GM23248 (cell line): ENCODE data around the gene ATP6V1B1. TPM values are rescaled to one million over a fixed set of nuclear protein-coding genes. Genes with fewer than 3 reads are reported as not detected.
"Not testable (repeated sequence)": the region's sequence is repeated elsewhere in the genome, so short reads cannot be mapped to it uniquely, and the experiment has no call there.

Experiments
- DNase-seq: peaks from one replicate; pipeline ENCODE4 v3.0.0-alpha.2; 2015
- H2AFZ ChIP-seq: fragments of 200-600 bp; sonication (generic); 2 replicates; pipeline ENCODE4 v1.6.1; 2016; ENCODE audit warnings: antibody characterized with exemption
- H3F3A ChIP-seq: fragments of 200-600 bp; sonication (generic); 2 replicates; pipeline ENCODE4 v1.6.1; 2016; ENCODE audit warnings: mild to moderate bottlenecking, antibody characterized with exemption, mixed run types; ENCODE audit not compliant: insufficient read depth
- H3K27ac ChIP-seq: fragments of 200-600 bp; sonication (generic); 2 replicates; pipeline ENCODE4 v1.5.1; 2016; ENCODE audit warnings: mild to moderate bottlenecking
- H3K27me3 ChIP-seq: fragments of 200-600 bp; sonication (generic); replicated peaks from 2 replicates; pipeline ENCODE4 v1.6.1; 2016; ENCODE audit warnings: mild to moderate bottlenecking; ENCODE audit not compliant: insufficient read depth
- H3K36me3 ChIP-seq: fragments of 200-600 bp; sonication (generic); 2 replicates; pipeline ENCODE4 v1.6.1; 2016; ENCODE audit warnings: low read depth, mild to moderate bottlenecking
- H3K4me1 ChIP-seq: fragments of 200-600 bp; sonication (generic); 2 replicates; pipeline ENCODE4 v1.6.1; 2016; ENCODE audit warnings: mild to moderate bottlenecking; ENCODE audit not compliant: insufficient read depth
- H3K4me2 ChIP-seq: fragments of 200-600 bp; sonication (generic); one replicate; pipeline ENCODE4 v1.6.1; 2016; ENCODE audit warnings: mild to moderate bottlenecking; ENCODE audit not compliant: unreplicated experiment
- H3K4me3 ChIP-seq: fragments of 200-600 bp; sonication (generic); 2 replicates; pipeline ENCODE4 v1.5.1; 2016; ENCODE audit warnings: mild to moderate bottlenecking
- H3K79me2 ChIP-seq: fragments of 200-600 bp; sonication (generic); 2 replicates; pipeline ENCODE4 v1.6.1; 2016; ENCODE audit warnings: mild to moderate bottlenecking; ENCODE audit not compliant: insufficient read depth
- H3K9ac ChIP-seq: fragments of 200-600 bp; sonication (generic); 2 replicates; pipeline ENCODE4 v1.6.1; 2016; ENCODE audit warnings: mild to moderate bottlenecking
- H3K9me2 ChIP-seq: fragments of 200-600 bp; sonication (generic); 2 replicates; pipeline ENCODE4 v1.6.1; 2016; ENCODE audit warnings: mixed run types, mild to moderate bottlenecking, moderate library complexity; ENCODE audit not compliant: insufficient read depth
- H3K9me3 ChIP-seq: fragments of 200-600 bp; sonication (generic); one replicate; pipeline ENCODE4 v1.6.1; 2017; ENCODE audit warnings: low read depth
- H4K20me1 ChIP-seq: fragments of 200-600 bp; sonication (generic); 2 replicates; pipeline ENCODE4 v1.6.0; 2016; ENCODE audit not compliant: insufficient read depth
- EZH2 ChIP-seq: fragments of 200-600 bp; sonication (generic); IDR thresholded peaks from 2 replicates; pipeline ENCODE4 v1.6.1; 2018; ENCODE audit warnings: antibody characterized with exemption, mild to moderate bottlenecking; ENCODE audit not compliant: insufficient read depth, poor library complexity, severe bottlenecking
- EZH2phosphoT487 ChIP-seq: fragments of 200-600 bp; sonication (generic); IDR thresholded peaks from 2 replicates; pipeline ENCODE4 v1.6.1; 2018; ENCODE audit warnings: antibody characterized with exemption, moderate library complexity, mild to moderate bottlenecking, low read depth; ENCODE audit not compliant: insufficient read depth
- WGBS, 2 experiments: methylation state at CpG; one replicate each; pipeline ENCODE4 v1.1.6; 2015 to 2017; ENCODE audit warnings: low lambda C conversion rate in 2 of 2, low coverage in 1 of 2; ENCODE audit errors: missing lambda C conversion rate in 2 of 2; 5-methylcytosine and 5-hydroxymethylcytosine counted together
- in situ Hi-C: fragments of 300-500 bp; cut with MboI; formaldehyde crosslinking; loops from 2 replicates; pipeline ENCODE4 v1.15.0; 2020
- polyA plus RNA-seq: library from polyadenylated mRNA; unstranded; fragments of >200 nt; fragmentation: Nextera tagmentation; extraction: Ambion mirVana; gene quantifications from 2 replicates; pipeline ENCODE4 v1.2.1, GENCODE V29; 2016
- total RNA-seq: library from RNA; depleted of rRNA; stranded (reverse); fragments of >200 nt; shearing (Covaris generic); gene quantifications from 2 replicates; pipeline ENCODE4 v1.2.3, GENCODE V29; 2014

Gene ATP6V1B1
- total and polyA plus RNA-seq, 2 experiments from 2014 or later, result 0.60 TPM; not detected in 1

DNA sequence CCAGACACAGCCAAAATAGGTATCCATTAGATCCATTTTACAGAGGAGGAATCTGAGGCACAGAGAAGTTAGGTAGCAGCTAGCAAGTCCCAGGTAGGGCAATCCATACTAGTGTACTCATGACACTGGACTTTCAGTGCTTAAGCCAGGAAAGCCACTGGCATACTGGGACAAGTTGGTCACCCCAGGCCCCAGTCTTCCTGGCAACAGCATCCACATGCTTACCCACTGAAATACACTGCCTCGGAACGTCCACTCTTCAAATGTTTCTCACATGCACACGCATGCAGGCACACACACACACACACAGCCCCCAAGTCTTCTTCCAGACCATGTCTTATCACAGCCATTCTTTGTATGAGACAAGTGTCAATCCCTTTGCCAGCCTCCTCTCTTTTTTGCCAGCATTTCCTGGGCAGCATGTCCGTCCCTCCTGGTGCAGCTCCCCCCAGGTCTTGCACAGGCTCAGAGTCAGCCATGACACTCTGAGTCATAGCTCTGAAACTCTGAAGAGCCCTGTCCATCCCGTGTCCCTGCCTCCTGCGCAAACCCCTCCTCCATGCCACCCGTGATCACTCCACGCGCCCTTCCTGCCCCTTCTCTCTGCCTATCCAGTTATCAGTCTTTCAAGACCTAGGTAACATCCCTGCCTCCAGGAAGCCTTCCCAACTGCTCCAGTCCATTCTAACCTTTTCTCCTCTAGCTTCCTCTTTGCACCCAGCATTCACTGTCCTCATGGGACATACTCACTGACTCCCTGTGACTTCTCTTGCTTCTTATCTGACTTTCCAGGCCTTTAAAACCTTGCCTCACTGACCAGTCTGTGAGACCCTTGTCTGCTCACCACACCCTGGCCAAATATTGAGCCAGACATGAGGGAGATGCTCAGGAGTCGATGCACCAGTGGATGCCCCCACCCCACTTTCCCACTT lies 69.8 kb downstream of the ATP6V1B1 start:
- 63 to 64% methylated on average over 10 of the region's 10 CpGs for WGBS, 2 experiments
- H2AFZ ChIP-seq, result no peak overlapping the region
- H3K9me2 ChIP-seq, result no peaks in the 10 kb centered on the region
- H3K36me3 ChIP-seq, result no peaks in the 10 kb centered on the region
- no peak overlapping the region for H3K9ac ChIP-seq
- H3K27me3 ChIP-seq, result 0 out of 2 replicates have a peak, but pooled peaks cover 3% of the 10 kb centered on the region
- TF ChIP-seq EZH2phosphoT487 (no peak), EZH2 (no peak)
- no peaks in the 10 kb centered on the region for H3K9me3 ChIP-seq
- H3K79me2 ChIP-seq, result no peaks in the 10 kb centered on the region
- no peak overlapping the region for H3K4me3 ChIP-seq
- in situ Hi-C loops, result no loop called here
- DNase-seq, result no peak
- no peaks in the 10 kb centered on the region for H4K20me1 ChIP-seq
- H3K4me1 ChIP-seq, result peaks cover 3% of the 10 kb centered on the region; the same call in 1 of the 2 replicates
- no peak overlapping the region for H3K27ac ChIP-seq
- H3K4me2 ChIP-seq, result no peak overlapping the region
- no peaks in the 10 kb centered on the region for H3F3A ChIP-seq

GRCh38 chr2:71006323-71006722 lies 70.6 kb downstream of the ATP6V1B1 start:
- Histone ChIP-seq H3K4me3 (no peak overlapping the region), H3K9me2 (no peaks in the 10 kb centered on the region), H3K79me2 (no peaks in the 10 kb centered on the region), H3K4me1 (no peaks in the 10 kb centered on the region), H3K9ac (no peak overlapping the region), H3K27me3 (peaks cover 4% of the 10 kb centered on the region; the same call in 1 of the 2 replicates), H3F3A (no peaks in the 10 kb centered on the region), H3K4me2 (no peak overlapping the region), H2AFZ (no peak overlapping the region), H3K9me3 (no peaks in the 10 kb centered on the region), H3K27ac (no peak overlapping the region), H4K20me1 (no peaks in the 10 kb centered on the region), H3K36me3 (no peaks in the 10 kb centered on the region)
- no peak for TF ChIP-seq EZH2
- TF ChIP-seq EZH2phosphoT487, result no peak
- in situ Hi-C loops, result no loop called here
- no peak for DNase-seq
- 0 to 7% methylated on average over 2 of the region's 2 CpGs for WGBS, 2 experiments

DNA sequence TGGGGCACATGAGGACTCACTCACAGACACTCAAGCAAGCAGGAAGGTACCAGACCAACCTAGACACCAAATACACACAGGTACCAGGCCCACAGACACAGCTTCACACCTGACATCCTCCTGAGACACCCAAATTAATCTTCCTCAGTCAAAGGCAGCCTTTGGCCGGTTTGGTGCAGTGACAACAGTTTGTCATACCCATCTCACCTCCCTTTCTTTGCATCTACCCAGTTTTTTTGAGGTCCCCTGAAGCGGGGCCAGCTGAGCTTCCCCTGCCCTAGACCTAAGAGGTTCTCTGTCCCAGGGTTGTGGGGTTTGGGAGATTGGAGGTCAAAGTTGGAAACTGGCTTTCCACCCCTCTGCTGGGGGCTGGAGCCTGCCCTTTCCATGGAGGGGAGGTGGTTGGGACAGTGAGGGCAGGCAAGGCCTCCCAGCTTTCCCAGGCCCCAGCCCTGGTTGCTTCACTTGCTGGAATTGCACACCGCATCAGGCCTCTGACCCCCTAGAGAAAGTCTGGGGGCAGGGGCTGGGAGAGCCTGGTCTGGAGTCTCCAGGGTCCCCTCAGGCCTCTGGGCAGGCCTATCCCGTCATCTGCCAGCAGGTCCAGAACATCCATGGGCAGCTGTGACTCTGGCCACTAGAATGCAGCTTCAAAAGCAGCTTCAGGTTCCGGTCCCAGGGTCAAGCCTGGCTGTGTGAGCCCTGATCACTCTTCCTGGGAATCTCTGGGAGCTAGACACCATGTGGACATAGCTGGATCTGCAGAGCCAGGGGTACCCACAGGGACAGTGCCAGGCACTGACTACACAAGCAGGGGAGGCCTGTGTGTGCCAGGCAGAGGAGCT lies 71.5 kb downstream of the ATP6V1B1 start:
- no peak for TF ChIP-seq EZH2
- TF ChIP-seq EZH2phosphoT487, result no peak
- no peaks in the 10 kb centered on the region for H3F3A ChIP-seq
- no peaks in the 10 kb centered on the region for H3K4me1 ChIP-seq
- H3K79me2 ChIP-seq, result no peaks in the 10 kb centered on the region
- 50 to 65% methylated on average over 5 of the region's 5 CpGs for WGBS, 2 experiments
- no peaks in the 10 kb centered on the region for H3K36me3 ChIP-seq
- H3K27ac ChIP-seq, result no peak overlapping the region
- H3K9ac ChIP-seq, result no peak overlapping the region
- no peaks in the 10 kb centered on the region for H3K9me2 ChIP-seq
- DNase-seq, result no peak
- no peak overlapping the region for H2AFZ ChIP-seq
- H3K9me3 ChIP-seq, result no peaks in the 10 kb centered on the region
- no peak overlapping the region for H3K4me2 ChIP-seq
- no peak overlapping the region for H3K4me3 ChIP-seq
- peaks cover 9% of the 10 kb centered on the region for H3K27me3 ChIP-seq
- in situ Hi-C loops, result no loop called here
- no peaks in the 10 kb centered on the region for H4K20me1 ChIP-seq

DNA sequence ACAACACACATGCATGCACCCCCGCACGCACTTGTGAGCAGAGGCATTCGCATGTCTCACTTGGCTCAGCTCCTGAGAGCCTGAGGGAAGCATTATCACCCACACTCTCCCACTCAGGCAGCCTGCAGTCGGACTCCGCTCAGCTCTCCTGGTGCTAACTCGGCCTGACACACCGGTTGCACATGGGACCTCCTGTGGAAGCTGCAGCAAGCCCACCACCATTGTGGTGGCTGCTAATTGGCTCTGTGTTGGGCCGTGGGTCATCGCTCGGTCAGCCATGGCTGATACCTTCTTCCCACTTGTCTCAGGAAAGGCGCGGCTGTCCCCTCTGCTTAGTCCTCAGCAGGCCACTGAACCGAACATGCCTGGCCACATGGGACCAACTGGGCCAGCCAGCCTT lies 72.6 kb downstream of the ATP6V1B1 start:
- Histone ChIP-seq H4K20me1 (no peaks in the 10 kb centered on the region), H3K9me2 (no peaks in the 10 kb centered on the region), H3K9ac (no peak overlapping the region), H3K4me1 (no peaks in the 10 kb centered on the region), H3K27ac (no peak overlapping the region), H3K9me3 (no peaks in the 10 kb centered on the region), H3K4me2 (no peak overlapping the region), H3K4me3 (no peak overlapping the region), H3F3A (no peaks in the 10 kb centered on the region), H3K27me3 (peaks cover 7% of the 10 kb centered on the region), H2AFZ (no peak overlapping the region), H3K79me2 (no peaks in the 10 kb centered on the region), H3K36me3 (no peaks in the 10 kb centered on the region)
- TF ChIP-seq EZH2, result no peak
- no peak for TF ChIP-seq EZH2phosphoT487
- WGBS, 2 experiments, result 81 to 83% methylated on average over 12 to 13 of the region's 13 CpGs
- no peak for DNase-seq
- in situ Hi-C loops, result no loop called here

- WGBS, 2 experiments, result 21 to 27% methylated on average over 6 of the region's 6 CpGs
- H3K4me1 ChIP-seq, H3K4me3 ChIP-seq, H3K9me3 ChIP-seq, H3K27me3 ChIP-seq, H3K79me2 ChIP-seq, H3K36me3 ChIP-seq, H2AFZ ChIP-seq, H3K9ac ChIP-seq, H3K27ac ChIP-seq, in situ Hi-C loops, H4K20me1 ChIP-seq, DNase-seq, H3F3A ChIP-seq, H3K4me2 ChIP-seq, H3K9me2 ChIP-seq: not testable (repeated sequence)
Observed at GRCh38 chr2:71011786-71012185, 76.1 kb downstream of the ATP6V1B1 start.
